ENCODE data around the gene PROCA1. TPM values are rescaled to one million over a fixed set of nuclear protein-coding genes. Genes with fewer than 3 reads are reported as not detected.

Gene PROCA1
- total and polyA plus RNA-seq, 2 experiments from 2014 or later, result 1.1 to 3.9 TPM

DNA sequence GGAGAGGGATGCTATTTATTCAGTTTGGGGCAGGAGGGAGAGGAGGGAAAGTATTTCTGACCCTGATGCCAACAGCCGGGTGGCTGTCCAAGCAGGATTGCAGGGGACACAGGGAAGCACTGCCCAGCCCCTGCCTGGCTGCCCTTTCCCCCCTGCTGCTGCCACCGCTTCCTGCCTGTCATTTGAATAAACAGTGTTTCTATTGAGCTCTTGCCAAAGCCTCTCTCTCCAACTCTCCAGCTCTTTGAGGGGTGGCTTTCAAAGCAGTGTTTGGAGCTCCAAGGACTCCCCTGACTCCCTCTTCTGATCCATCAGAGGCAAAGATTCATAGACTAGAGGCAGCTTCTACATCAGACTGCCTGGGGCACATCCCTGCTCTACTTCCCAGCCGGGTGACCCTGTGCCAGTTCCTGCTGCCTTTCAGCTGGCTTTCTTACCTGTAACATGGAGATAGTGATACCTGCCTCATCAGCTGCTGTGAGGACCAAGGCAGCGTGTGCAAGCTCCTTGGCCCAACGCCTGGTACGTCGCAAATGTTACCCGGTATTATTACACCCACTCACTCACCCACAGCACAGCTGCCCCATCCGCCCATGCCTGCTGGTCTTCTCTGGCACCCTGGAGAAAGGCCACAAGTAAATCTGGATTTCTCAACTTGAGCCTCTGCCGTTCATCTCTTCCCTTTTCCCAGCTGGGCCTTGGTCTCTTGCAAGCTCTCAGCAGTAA lies 9.5 kb downstream of the PROCA1 start:
- H2AFZ ChIP-seq, result no peak overlapping the region
- no peak overlapping the region for H3K4me3 ChIP-seq
- no peak for DNase-seq (ENCODE audit: low spot score)
- no peak overlapping the region for H3K4me2 ChIP-seq
- H3K4me1 ChIP-seq (ENCODE audit: insufficient read depth), result peaks cover 24% of the 10 kb centered on the region
- no peaks in the 10 kb centered on the region for H4K20me1 ChIP-seq (ENCODE audit: insufficient read depth, poor library complexity, severe bottlenecking)
- WGBS (ENCODE audit: low lambda C conversion rate, missing lambda C conversion rate), result 93% methylated on average over 10 of the region's 10 CpGs
- H3K27ac ChIP-seq, result no peak overlapping the region
- H3K79me2 ChIP-seq, result no peaks in the 10 kb centered on the region
- H3K27me3 ChIP-seq, result no peaks in the 10 kb centered on the region
- TF ChIP-seq EZH2 (IDR thresholded peaks at IDR 0.05; ENCODE audit: borderline replicate concordance) (no peak), EZH2phosphoT487 (IDR thresholded peaks at IDR 0.05; ENCODE audit: low read depth, severe bottlenecking, unreplicated experiment) (no peak)
- TF ChIP-seq, protein P1, sequence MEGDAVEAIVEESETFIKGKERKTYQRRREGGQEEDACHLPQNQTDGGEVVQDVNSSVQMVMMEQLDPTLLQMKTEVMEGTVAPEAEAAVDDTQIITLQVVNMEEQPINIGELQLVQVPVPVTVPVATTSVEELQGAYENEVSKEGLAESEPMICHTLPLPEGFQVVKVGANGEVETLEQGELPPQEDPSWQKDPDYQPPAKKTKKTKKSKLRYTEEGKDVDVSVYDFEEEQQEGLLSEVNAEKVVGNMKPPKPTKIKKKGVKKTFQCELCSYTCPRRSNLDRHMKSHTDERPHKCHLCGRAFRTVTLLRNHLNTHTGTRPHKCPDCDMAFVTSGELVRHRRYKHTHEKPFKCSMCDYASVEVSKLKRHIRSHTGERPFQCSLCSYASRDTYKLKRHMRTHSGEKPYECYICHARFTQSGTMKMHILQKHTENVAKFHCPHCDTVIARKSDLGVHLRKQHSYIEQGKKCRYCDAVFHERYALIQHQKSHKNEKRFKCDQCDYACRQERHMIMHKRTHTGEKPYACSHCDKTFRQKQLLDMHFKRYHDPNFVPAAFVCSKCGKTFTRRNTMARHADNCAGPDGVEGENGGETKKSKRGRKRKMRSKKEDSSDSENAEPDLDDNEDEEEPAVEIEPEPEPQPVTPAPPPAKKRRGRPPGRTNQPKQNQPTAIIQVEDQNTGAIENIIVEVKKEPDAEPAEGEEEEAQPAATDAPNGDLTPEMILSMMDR (IDR thresholded peaks at IDR 0.05; ENCODE audit: poor library complexity), result no peak
- no peaks in the 10 kb centered on the region for H3K36me3 ChIP-seq (replicated peaks; ENCODE audit: insufficient read depth, low read depth)
- H3K9me2 ChIP-seq (replicated peaks; ENCODE audit: insufficient read depth), result no peaks in the 10 kb centered on the region
- H3K9me3 ChIP-seq (ENCODE audit: low read depth), result no peaks in the 10 kb centered on the region

DNA sequence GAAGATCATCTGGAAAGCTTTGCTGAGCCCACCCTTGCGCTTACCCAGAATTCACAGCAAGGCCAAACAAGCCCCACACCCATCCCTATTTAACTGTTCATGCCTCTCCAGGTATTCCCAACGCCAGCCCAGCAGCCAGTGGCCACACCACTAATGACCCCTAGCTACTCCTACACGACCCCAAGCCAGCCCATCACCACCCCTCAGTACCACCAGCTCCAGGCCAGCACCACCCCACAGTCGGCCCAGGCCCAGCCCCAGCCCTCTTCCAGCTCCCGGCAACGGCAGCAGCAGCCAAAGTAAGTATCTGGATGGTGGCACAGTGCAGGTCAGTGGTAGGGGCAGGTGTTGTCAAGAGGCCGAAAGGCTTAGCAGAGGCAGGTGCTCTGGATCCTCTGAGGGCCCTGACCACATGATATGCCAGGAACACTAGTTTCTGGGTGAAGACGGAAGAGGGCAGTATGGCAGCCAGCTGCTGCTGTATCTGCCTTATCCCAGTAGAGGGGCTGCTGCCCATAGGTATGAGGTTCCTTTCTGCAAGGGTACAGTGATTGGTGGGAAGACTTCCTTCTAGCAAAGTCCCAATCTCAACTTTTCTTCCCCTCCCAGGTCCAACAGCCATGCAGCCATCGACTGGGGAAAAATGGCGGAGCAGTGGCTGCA lies 10.7 kb downstream of the PROCA1 start:
- Histone ChIP-seq H3K27ac (no peak overlapping the region), H2AFZ (no peak overlapping the region), H3K4me1 (ENCODE audit: insufficient read depth) (peaks cover 28% of the 10 kb centered on the region), H3K4me2 (no peak overlapping the region), H3K9me3 (ENCODE audit: low read depth) (no peaks in the 10 kb centered on the region), H3K36me3 (replicated peaks; ENCODE audit: insufficient read depth, low read depth) (no peaks in the 10 kb centered on the region), H3K4me3 (no peak overlapping the region), H4K20me1 (ENCODE audit: insufficient read depth, poor library complexity, severe bottlenecking) (no peaks in the 10 kb centered on the region), H3K9me2 (replicated peaks; ENCODE audit: insufficient read depth) (no peaks in the 10 kb centered on the region), H3K27me3 (no peaks in the 10 kb centered on the region), H3K79me2 (no peaks in the 10 kb centered on the region)
- DNase-seq (ENCODE audit: low spot score), result no peak
- WGBS (ENCODE audit: low lambda C conversion rate, missing lambda C conversion rate), result 89% methylated on average over 10 of the region's 10 CpGs
- TF ChIP-seq EZH2 (IDR thresholded peaks at IDR 0.05; ENCODE audit: borderline replicate concordance), result no peak
- TF ChIP-seq, protein P1 (IDR thresholded peaks at IDR 0.05; ENCODE audit: poor library complexity), result no peak
- TF ChIP-seq EZH2phosphoT487 (IDR thresholded peaks at IDR 0.05; ENCODE audit: low read depth, severe bottlenecking, unreplicated experiment), result no peak

DNA sequence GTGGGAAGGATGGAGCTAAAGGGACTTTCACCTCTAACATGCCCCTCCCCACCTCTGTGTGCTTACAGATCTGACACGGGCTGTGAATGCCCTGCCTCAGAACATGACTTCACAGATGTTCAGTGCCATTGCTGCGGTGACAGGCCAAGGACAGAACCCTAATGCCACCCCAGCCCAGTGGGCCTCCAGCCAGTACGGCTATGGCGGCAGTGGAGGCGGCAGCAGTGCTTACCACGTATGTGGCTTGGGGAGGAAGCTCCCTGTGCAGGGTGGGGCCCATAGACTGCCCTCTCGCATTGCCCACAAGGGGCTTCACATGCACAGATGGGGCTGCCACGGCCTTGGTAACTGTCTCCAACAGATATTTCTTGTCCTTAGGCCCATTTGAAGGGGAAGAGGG lies 11.4 kb downstream of the PROCA1 start:
- no peaks in the 10 kb centered on the region for H3K27me3 ChIP-seq
- H3K4me3 ChIP-seq, result no peak overlapping the region
- H3K4me2 ChIP-seq, result no peak overlapping the region
- H3K9me2 ChIP-seq (replicated peaks; ENCODE audit: insufficient read depth), result no peaks in the 10 kb centered on the region
- 92% methylated on average over 8 of the region's 8 CpGs for WGBS (ENCODE audit: low lambda C conversion rate, missing lambda C conversion rate)
- TF ChIP-seq EZH2phosphoT487 (IDR thresholded peaks at IDR 0.05; ENCODE audit: low read depth, severe bottlenecking, unreplicated experiment) (no peak), EZH2 (IDR thresholded peaks at IDR 0.05; ENCODE audit: borderline replicate concordance) (no peak)
- TF ChIP-seq, protein P1 (IDR thresholded peaks at IDR 0.05; ENCODE audit: poor library complexity), result no peak
- no peaks in the 10 kb centered on the region for H4K20me1 ChIP-seq (ENCODE audit: insufficient read depth, poor library complexity, severe bottlenecking)
- H3K9me3 ChIP-seq (ENCODE audit: low read depth), result no peaks in the 10 kb centered on the region
- no peak for DNase-seq (ENCODE audit: low spot score)
- H3K27ac ChIP-seq, result no peak overlapping the region
- peaks cover 28% of the 10 kb centered on the region for H3K4me1 ChIP-seq (ENCODE audit: insufficient read depth)
- no peak overlapping the region for H2AFZ ChIP-seq
- no peaks in the 10 kb centered on the region for H3K79me2 ChIP-seq
- no peaks in the 10 kb centered on the region for H3K36me3 ChIP-seq (replicated peaks; ENCODE audit: insufficient read depth, low read depth)

Measured in hepatocyte (in vitro differentiated cells).